ENCODE measurements around the gene GSTA4. TPM values are rescaled to one million over a fixed set of nuclear protein-coding genes. Genes with fewer than 3 reads are reported as not detected.

The GSTA4 gene
- total and polyA plus RNA-seq, 2 of the 8 experiments (the other 6 are each of a cell fraction or from before 2014, with no cell fraction given): 13.9 to 21.6 TPM

- no peak overlapping the region for H2AFZ ChIP-seq (ENCODE audit: low read length)
- no peak overlapping the region for H3K56ac ChIP-seq (replicated peaks; ENCODE audit: insufficient read length, low read depth, low read length)
- H2BK5ac ChIP-seq (ENCODE audit: low read depth, low read length): no peak overlapping the region
- no peak overlapping the region for H3K4ac ChIP-seq (replicated peaks; ENCODE audit: insufficient read length, low read depth, low read length)
- H3K4me3 ChIP-seq (ENCODE audit: extremely low read depth in 1 of 4, insufficient read depth in 2 of 4, low read depth in 3 of 4, low read length in 4 of 4): no peak overlapping the region
- no peak overlapping the region for H3K14ac ChIP-seq (ENCODE audit: insufficient read length)
- no peaks in the 10 kb centered on the region for H3K4me1 ChIP-seq (replicated peaks in 1 of 4; ENCODE audit: control insufficient read depth in 3 of 4, insufficient read depth in 4 of 4, low read length in 3 of 4)
- ChIA-PET CTCF (ENCODE audit: partially characterized antibody) (interaction anchor here (1.5 kb wide), 1 partner anchor 31 kb away, joined by 3 read pairs; no protein-coding TSS in a partner anchor), POLR2A (ENCODE audit: partially characterized antibody) (no interaction called here)
- peaks cover 0 to 2% of the 10 kb centered on the region in 2 experiments for H4K20me1 ChIP-seq (replicated peaks in 1 of 2; ENCODE audit: control insufficient read depth in 1 of 2, insufficient read depth in 2 of 2, low read length in 2 of 2)
- H2AK5ac ChIP-seq (ENCODE audit: low read depth, low read length): no peak overlapping the region
- 97% methylated on average over 1 of the region's 1 CpG; no CpG with 5 or more reads in 1 of the 2 experiments for WGBS, 2 experiments (ENCODE audit: extremely low coverage in 1 of 2, insufficient coverage in 1 of 2, insufficient read length in 1 of 2, insufficient replicate concordance in 2 of 2, low coverage in 1 of 2, low lambda C conversion rate in 2 of 2, missing lambda C conversion rate in 1 of 2)
- no peak overlapping the region for H2BK120ac ChIP-seq (replicated peaks; ENCODE audit: low read depth, low read length)
- no peak overlapping the region for H4K5ac ChIP-seq (ENCODE audit: insufficient read length, low read depth, low read length)
- FAIRE-seq (no peak), DNase-seq (ENCODE audit: low read depth in 1 of 2, low spot score in 2 of 2) (no peak)
- H3K36me3 ChIP-seq (ENCODE audit: control insufficient read depth in 2 of 4, insufficient read depth in 4 of 4, low read length in 3 of 4): peaks cover 2 to 26% (median 8%) of the 10 kb centered on the region in 4 experiments; a peak in 6 of 8 replicates
- no peak overlapping the region for H3K27ac ChIP-seq (ENCODE audit: low read depth, low read length)
- H3K79me2 ChIP-seq (ENCODE audit: control insufficient read depth in 1 of 2, insufficient read depth in 2 of 2, low read length in 2 of 2): no peaks in the 10 kb centered on the region
- no peaks in the 10 kb centered on the region for H3K27me3 ChIP-seq (replicated peaks in 1 of 4; ENCODE audit: control insufficient read depth in 3 of 4, extremely low read depth in 1 of 4, insufficient read depth in 3 of 4, low read length in 3 of 4)
- H3K18ac ChIP-seq (ENCODE audit: extremely low read depth, low read length): no peak overlapping the region
- H3K9ac ChIP-seq (replicated peaks in 1 of 4; ENCODE audit: extremely low read depth in 1 of 4, low read depth in 3 of 4, low read length in 3 of 4): no peak overlapping the region
- H4K91ac ChIP-seq (replicated peaks; ENCODE audit: insufficient read length, low read length): no peak overlapping the region
- H3K79me1 ChIP-seq (ENCODE audit: low read depth, low read length): no peaks in the 10 kb centered on the region
- H4K8ac ChIP-seq (ENCODE audit: extremely low read depth, insufficient read depth, low read length): no peak overlapping the region
- H3K23me2 ChIP-seq (ENCODE audit: low read depth, low read length): no peaks in the 10 kb centered on the region
- H2BK15ac ChIP-seq (ENCODE audit: low read length): no peak overlapping the region
- H2BK20ac ChIP-seq (ENCODE audit: low read length): no peak overlapping the region
- H3K4me2 ChIP-seq (ENCODE audit: insufficient read depth in 1 of 2, low read depth in 2 of 2, low read length in 2 of 2): no peak overlapping the region
- H3K23ac ChIP-seq (ENCODE audit: insufficient read length): no peak overlapping the region
- no peak overlapping the region for H2BK12ac ChIP-seq (ENCODE audit: low read depth, low read length)
- H3K9me3 ChIP-seq (ENCODE audit: insufficient read depth in 2 of 2, low read depth in 1 of 2, low read length in 1 of 2): no peaks in the 10 kb centered on the region
- no peak for TF ChIP-seq CTBP2 (IDR thresholded peaks at IDR 0.05; ENCODE audit: borderline replicate concordance, insufficient read depth, insufficient read length, low read length)
- no peak for TF ChIP-seq KDM1A (IDR thresholded peaks at IDR 0.05; ENCODE audit: borderline replicate concordance, low read length)
- TF ChIP-seq SIX5 (IDR thresholded peaks at IDR 0.05; ENCODE audit: low read depth, low read length): no peak
- TF ChIP-seq TBP (IDR thresholded peaks at IDR 0.05; ENCODE audit: low read depth, low read length): no peak
These were observed 20.4 kb upstream of the GSTA4 start for GRCh38 chr6:53015486-53015885.

Data from H1 (cell line).